GM18507 (cell line): ENCODE data around the gene FZR1.

Source experiments
- DNase-seq: peaks from one replicate; pipeline ENCODE4 v3.0.0; 2011; ENCODE audit warnings: low read depth; ENCODE audit not compliant: insufficient read length; ENCODE audit errors: extremely low spot score
- FAIRE-seq: peaks from 2 replicates; lab custom pipeline; 2011; peaks lifted over from hg19 to GRCh38; lab: Jason Lieb, UNC

The FZR1 gene

DNA sequence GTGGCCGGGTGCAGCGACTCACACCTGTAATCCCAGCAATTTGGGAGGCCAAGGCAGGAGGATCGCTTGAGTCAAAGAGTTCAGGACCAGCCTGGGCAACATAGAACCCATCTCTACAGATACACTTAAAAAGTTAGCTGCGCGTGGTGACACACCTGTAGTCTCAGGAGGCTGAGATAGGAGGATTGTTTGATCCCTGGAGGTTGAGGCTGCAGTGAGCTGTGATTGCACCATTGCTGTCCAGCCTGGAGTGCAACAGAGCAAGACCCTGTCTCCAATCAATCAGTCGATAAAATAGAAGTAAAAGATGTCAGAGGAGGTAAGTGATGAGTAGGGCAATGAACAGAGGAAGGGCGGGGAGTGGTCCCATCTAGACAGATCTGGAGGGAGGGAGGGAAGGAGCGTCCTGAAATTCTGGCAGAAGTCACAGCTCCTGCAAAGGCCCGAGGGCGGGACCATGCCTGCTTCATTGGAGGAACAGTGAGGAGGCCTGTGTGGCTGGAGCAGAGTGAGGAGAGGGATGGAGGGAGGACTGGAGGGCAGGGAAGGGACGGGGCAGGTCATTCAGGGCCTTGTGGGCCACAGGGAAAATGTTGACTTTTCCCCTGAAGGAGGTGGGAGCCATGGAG is 35.5 kb upstream of the FZR1 start:
- FAIRE-seq: no peak
- DNase-seq: no peak

DNA sequence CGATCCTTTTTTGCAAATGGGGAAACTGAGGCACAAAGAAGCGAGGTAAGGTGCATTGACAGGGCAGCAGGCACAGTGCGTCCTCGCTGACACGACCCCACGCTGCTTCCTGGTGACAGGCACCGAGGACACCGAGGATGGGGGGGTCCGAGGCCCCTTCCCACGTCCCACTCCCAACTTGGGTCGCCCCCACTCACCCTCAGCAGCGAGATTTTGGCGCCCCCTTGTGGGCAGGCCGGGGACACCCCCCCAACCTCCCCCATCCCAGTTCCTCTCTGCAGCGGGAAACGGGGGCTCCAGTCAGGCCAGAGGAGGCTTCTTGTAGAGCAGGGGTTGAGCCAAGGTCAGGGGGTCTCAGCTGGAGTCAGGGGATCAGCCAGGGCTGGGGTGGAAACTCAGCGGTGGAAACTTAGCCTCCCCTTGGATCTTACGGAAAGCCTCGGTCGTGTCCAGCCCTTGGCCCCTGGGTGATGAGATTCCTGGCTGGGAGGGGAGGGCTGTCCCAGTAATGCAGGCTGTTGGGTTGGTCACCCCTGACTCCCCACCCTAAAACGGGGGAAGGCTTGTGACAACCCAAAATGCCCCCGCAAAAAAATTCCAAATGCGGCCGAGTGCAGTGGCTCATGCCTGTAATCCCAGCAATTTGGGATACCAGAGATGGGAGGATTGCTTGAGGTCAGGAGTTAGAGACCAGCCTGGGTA is 34.0 kb upstream of the FZR1 start:
- no peak for FAIRE-seq
- no peak for DNase-seq

DNA sequence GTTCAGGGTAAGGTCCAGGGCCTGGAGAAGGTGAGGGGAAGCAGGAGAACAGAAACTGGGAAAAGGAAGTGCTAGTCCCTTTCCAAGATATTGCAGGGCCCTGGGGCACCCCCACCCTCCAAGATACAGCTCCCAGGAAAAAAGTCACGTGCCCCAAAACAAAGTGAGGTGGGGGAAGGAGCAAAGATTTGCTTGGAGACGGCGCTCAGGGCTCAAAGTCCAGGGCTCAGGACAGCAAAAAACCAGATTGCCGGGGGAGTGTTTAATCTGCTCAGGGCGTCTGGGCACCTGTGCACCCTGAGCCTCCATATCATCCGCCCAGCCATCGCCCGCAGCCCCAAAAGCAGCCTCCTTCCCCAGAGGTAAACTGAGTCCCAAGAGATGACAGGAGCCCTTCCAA is 32.1 kb upstream of the FZR1 start:
- FAIRE-seq: no peak

DNA sequence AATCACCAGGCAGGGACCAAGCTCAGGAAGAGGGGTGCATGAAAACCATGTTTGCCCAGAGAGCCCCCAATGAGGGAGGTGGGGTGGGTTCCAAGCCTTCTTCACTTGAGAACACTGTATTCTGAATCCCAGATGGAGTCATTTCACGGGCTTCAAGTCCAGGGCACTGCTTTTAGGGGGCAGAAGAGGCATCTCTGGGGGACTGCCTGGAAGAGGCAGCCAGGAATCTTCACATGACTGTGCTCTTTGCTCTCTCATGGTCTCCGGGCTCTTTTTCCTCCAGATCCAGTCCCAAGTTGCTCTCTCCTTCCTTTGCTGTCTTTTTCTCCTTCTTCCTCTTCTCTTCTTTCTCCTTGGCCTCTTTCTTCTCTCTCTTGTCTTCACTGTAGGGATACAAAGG is 31.5 kb upstream of the FZR1 start:
- DNase-seq (no peak), FAIRE-seq (no peak)

More for the DNA sequence above, 32.1 kb upstream of the FZR1 start:
- DNase-seq: no peak

DNA sequence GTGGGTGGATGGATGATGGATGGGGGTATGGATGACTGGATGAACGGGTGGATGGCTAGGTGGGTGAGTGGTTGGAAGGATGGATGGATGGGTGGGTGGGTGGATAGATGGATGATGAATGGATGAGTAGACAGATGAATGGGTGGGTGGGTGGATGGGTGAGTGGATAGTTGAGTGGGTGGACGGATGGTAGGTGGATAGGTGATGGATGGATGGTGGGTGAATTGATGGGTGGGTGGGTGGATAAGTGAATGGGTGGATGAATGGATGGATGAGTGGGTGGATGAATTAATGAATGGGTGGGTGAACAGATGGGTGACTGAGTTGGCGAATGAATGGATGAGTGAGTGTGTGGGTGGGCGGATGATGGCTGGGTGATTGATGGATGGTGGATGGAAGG is 30.7 kb upstream of the FZR1 start:
- no peak for FAIRE-seq

DNA sequence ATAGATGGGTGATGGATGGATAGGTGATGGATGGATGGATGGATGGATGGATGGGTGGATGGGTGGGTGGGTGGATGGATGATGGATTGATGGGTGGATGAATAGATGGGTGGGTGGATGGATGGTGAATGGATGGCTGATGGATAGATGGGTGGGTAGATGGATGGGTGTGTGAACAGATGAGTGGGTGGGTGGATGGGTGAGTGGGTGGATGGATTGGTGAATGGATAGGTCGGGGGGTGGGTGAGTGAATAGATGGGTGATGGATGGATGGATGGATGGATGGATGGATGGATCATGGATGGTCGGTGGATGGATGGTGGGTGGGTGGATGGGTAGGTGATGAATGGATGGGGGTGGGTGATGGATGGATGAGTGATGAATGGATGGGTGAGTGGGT is 29.3 kb upstream of the FZR1 start:
- FAIRE-seq (no peak), DNase-seq (no peak)

More for the DNA sequence above, 30.7 kb upstream of the FZR1 start:
- DNase-seq: no peak

DNA sequence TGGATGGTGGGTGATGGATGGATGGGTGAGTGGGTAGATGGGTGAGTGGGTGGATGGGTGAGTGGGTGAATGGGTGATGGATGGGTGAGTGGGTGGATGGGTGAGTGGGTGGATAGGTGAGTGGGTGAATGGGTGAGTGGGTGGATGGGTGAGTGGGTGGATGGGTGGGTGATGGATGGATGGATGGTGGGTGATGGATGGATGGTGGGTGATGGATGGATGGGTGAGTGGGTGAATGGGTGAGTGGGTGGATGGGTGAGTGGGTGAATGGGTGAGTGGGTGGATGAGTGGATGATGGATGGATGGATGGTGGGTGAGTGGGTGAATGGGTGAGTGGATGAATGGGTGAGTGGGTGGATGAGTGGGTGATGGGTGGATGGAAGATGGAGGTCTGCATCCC is 28.6 kb upstream of the FZR1 start:
- DNase-seq: no peak
- no peak for FAIRE-seq

DNA sequence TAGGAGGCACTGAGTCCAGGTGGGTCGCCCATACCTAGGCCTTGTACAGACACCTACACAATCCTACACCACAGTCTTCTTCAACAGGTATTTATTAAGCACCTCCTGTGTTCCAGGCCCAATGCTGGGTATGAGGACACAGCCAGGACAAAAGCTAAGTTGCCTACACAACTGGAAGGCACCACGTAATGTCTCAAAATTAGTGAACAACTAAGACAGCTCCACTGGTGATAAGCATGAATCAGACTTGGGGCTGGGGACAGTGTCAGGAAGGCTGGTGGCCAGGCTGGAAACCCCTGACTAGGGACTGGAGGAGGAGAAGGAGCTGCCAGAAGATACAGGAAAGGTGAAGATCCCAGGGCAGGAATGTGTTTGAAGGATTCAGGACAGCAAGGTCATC is 28.2 kb upstream of the FZR1 start:
- FAIRE-seq: no peak
- DNase-seq: no peak

DNA sequence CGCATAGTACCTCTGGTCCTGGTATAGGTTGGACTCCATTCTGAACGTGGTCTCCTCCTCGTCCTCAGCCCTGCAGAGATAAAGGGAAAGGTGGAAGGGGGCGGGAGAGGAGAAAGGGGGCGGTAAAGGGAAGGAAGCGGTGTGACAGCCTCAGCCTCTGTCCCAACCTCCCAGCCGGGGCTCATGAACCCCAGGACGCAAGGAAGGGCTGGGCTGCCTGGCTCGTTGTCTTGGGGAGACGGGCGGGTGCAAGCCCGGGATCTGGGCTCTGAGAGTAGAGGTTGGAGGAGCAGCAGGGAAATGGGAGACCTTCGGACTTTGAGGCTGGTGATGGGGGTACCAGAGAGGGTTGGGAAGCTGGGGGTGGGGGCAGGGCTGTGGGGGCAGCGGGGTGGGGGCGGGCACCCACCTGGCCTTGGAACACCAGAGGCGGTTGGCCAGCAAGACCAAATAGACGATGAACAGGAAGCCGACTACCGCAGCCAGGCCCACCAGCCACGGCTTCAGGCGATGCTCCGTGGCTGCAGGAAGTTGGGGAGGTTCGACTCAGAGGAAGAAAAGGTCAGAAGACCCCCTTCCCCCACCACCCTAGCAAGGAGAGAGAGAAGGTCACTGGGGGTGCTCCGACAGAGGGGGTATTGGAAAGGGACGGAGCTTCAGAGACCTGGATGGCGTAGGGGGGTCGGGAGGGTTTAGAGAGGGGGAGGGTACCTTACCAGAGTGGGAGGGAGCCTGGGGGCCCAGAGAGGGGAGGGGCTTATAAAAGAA is 27.5 kb upstream of the FZR1 start:
- FAIRE-seq (no peak), DNase-seq (no peak)

DNA sequence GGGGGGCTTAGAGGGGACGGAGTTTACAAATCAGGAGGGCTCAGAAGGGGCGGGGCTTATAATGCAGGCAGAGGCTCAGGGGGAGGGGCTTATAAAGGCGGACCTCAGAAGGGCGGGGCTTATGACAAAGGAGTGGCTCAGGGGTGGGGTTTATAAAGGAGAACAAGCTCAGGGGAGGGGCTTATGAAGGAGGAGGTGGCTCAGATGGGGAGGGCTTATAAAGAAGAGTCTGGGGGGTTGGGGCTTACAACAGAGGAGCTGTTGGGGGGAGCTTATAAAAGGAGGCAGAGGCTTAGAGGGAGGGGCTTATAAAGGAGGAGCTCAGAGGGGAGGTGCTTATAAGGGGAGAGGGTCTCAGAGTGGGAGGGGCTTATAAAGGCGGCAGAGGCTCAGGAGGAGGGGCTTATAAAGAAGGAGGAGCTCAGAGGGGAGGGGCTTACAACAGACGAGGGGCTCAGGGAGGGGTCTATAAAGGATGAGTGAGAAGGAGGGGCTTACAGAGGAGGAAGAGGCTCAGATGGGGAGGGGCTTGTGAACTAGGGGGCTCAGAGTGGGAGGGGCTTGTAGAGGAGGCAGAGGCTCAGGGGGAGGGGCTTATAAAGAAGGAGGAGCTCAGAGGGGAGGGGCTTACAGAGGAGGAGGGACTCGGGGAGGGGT is 26.8 kb upstream of the FZR1 start:
- DNase-seq (peak; percentile 35), FAIRE-seq (no peak)

DNA sequence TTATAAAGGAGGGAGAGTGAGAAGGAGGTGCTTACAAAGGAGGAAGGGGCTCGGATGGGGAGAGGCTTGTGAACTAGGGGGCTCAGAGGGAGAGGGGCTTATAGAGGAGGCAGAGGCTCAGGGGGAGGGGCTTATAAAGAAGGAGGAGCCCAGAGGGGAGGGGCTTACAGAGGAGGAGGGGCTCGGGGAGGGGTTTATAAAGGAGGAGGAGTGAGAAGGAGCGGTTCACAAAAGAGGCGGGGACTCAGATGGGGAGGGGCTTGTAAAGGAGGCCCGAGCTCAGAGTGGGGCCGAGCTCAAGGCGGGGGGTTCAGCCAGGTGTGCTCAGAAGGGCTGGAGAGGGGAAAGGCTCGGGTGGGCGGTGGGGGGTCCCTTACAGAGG is 26.3 kb upstream of the FZR1 start:
- DNase-seq: no peak

DNA sequence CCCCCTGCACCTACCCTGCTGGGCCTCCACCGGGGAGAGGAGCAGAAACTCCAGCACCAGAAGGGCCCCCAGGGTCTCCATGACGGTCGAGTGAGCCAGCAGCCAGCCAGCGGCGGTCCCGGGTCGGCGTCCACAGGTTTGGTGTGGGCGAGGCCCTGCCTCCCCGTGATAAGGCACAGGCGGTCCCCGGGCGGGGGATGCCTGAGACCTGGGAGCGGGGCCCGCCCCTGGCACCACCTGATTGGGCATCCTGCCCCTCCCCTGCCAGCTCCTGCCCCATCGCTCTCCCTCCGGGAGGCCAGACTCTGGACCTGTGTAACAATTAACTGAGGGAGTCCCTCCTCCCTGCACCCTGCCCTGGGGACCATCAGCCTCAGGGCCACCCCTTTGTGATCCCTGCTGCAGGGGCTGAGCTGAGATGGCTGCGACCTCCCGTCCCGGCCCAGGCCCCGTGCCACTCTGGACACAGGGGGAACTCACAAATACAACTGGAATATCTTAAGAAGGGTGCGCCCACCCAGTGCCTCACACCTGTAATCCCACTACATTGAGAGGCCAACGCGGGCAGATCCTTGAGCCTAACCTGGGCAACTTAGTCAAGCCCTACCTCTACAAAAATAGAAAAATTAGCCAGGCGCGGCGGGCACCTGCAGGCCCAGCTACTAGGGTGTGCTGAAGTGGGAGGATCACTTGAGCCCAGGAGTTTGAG is 25.6 kb upstream of the FZR1 start, which contains the start of gene SMIM24:
SMIM24 (minus strand) TSS at position 143 of the 709 bp plus-strand sequence; CDS start at position 81, 62 bp downstream.
- no peak for DNase-seq
- no peak for FAIRE-seq

More for the DNA sequence above, 26.3 kb upstream of the FZR1 start:
- no peak for FAIRE-seq

DNA sequence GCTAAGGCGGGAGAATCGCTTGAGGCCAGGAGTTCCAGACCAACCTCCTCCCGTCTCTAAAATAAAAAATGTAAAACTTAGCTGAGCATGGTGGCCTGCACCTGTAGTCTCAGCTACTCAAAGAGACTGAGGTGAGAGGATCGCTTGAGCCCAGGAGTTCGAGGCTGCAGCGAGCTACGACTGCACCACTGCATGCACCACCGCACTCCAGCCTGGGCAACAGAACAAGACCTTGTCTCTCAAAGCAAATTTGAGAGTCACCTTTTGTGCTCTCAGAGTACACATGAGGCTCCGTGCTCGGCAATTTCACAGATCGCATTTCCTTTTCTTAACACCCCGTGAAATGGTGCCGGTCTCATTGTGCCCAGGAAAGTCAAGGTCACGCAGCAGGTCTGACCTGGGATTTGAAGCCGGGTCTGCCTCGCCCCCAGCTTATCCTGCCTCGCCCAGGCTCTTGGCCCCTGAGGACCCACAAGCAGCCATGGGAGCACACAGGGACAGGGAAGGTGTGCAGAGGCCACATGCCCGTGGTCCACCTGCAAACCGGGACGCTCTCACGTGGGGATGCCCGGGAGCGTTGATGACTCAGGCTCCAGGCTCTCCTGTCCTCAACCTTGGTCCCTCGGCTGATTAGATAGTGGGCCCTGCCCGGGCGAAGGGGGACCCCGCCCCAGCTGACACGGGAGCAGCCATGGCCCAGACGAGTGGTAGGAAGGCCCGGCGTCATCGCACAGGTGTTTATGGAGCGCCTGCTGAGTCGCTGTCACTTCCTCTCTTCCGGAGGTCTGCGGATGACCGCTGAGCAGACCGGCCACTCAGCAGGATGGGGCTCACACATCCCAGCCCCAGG is 24.6 kb upstream of the FZR1 start:
- DNase-seq (no peak), FAIRE-seq (no peak)

DNA sequence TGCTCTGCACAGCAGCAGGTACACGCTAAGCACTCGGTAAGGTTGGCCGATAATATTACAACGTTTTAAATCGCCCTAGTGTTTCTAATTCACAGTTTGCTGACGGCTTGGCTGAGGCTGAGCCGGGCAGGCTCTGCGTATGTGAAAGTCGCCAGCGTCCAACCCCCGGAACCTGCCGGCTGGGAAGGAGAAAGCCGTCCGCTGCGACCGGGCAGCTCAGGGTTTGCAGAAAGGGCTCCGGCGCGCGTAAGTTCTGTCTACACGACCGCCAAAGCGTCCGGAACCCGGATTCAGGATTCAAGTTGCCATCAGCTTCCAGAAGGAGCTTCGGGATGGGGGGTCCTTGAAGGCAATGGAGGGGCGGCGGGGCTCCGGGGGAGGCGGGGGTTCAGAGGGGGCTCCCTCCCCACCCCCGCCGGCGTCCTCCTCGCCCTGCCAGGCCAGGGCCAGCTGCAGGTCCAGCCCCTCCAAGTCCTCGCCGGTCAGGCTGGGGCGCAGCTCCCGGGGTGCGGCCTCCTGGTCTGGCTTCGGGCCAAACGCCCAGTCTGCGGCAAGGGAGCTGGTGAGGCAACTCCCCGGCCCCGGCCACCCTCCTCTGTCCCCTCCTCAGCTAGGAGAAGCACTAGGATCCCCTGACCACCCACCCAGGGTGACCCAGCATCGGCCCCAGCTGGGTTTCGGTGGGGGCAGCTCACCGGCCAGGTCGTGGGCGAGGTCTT is 23.4 kb upstream of the FZR1 start:
- no peak for FAIRE-seq
- DNase-seq: no peak

DNA sequence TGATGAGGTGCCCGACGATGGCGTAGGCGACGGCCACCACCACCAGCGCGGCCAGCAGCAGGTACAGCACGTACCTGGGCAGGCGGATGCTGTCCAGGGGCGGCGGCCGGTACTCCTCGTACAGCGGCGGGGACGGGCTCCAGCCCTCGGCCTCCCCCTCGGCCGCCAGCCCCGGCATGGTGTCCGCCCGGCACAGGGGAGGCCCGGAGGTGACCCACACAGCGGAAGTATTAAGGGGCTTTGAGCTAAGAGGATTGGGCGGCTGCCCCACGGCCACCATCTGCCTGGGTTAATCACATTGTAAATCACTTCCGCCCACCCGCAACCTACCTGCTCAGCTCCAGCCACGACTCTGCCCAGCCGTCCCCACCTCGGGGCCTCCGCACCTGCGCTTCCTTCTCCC is 22.9 kb upstream of the FZR1 start, which contains the start of gene SMIM44:
SMIM44 (minus strand) TSS at position 216 of the 403 bp plus-strand sequence; CDS start at position 178, 38 bp downstream.
- no peak for DNase-seq

DNA sequence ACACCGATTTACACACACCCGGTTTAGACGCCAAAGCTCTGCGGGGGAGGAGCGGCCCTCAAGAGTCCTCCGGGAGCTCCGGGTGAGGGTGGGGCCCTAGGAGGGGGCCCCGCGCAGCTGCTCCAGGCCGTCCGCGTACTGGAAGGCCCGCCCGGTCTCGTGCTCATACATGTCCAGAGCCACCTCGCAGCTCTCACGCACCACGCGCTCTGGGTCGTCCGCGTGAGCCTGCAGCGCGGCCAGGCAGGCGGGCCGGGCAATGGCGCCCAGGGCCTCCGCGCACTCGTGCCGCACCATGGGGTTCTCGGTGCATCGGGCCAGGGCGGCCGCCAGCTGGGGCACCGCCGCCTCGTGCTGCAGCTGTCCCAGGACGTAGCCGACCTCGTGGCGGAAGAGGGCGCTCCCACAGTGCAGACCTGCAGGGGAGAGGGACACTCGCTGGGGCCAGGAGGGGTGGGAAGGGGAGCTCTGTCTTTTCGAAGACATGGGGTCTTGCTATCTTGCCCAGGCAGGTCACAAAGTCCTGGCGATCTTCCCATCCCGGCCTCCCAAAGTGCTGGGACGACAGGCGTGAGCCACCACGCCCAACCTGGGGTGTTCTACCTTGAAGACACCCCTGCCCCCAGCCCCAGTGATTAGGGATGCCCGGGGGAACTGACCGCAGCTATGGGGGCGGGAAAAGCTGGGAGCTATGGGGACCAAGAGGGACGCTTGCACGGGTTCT is 14.6 kb upstream of the FZR1 start:
- DNase-seq: no peak
- no peak for FAIRE-seq

More for the DNA sequence above, 22.9 kb upstream of the FZR1 start, which contains the start of gene SMIM44:
- no peak for FAIRE-seq

DNA sequence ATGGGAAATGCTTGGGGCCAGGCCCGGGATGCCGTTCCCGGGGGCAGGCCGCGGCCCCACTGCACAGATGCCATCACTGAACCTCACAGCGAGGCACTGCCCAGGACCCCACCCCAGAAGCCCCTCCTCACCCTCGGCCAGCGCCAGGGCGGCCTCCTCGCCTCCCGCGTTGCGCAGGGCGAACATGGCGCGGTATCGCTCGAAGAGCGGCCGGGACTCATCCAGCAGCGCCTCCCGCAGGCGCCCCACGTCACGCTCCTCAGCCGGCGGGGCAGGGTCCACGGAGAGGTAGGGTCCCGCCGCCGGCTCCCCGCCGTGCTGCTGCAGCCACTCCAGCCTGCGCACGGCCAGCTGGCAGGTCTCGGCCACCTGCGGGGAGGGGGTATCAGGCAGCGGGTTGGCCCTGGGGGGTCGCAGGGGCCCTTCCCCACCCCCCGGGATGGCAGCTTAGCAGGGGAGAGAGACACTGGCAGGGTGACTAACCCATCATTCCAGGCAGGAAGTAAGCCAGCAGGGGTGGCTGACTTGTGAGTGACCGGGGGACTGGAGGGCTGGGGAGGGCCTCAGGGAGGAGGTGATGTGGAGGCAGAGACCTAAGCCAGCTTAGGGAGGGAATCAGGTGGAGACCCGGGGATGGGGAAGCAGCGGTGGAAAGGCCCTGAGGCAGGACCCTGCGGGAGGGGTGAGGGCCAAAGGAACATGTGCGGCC is 13.8 kb upstream of the FZR1 start:
- no peak for FAIRE-seq
- no peak for DNase-seq
